ENCODE measurements around the gene BARHL1. TPM values are rescaled to one million over a fixed set of nuclear protein-coding genes. Genes with fewer than 3 reads are reported as not detected.

Gene BARHL1
- not detected in 2 replicates for total RNA-seq

GRCh38 chr9:132582276-132582785 lies at the start of gene BARHL1:
TSS of gene BARHL1 (plus strand) at chr9:132582606. CDS start at chr9:132582798, 192 bp downstream.

Other genes with a start within 250 kb of the BARHL1 start
- gene SETX, start 227.6 kb upstream of the BARHL1 start, total RNA-seq = 44.4 and 50.4 TPM in 2 replicates
- 7.4 and 7.9 TPM in 2 replicates for gene TTF1, start 175.8 kb upstream of the BARHL1 start, total RNA-seq
- not detected in 2 replicates for gene CFAP77, start 172.4 kb upstream of the BARHL1 start, total RNA-seq
- gene DDX31, start 87.4 kb downstream of the BARHL1 start, total RNA-seq = 9.4 and 11.1 TPM in 2 replicates
- 20.4 and 23.5 TPM in 2 replicates for gene GTF3C4, start 87.9 kb downstream of the BARHL1 start, total RNA-seq

All from placental epithelial cell (primary cell).